PFSK-1 (cell line): ENCODE results near the gene DDX39A.

ENCODE experiments used
- FOXP2 ChIP-seq: optimal IDR thresholded peaks from 2 replicates; pipeline ENCODE3; 2011; ENCODE audit warnings: borderline replicate concordance, control low read depth, inconsistent platforms; ENCODE audit not compliant: insufficient read depth; ENCODE audit errors: extremely low read length, extremely low read depth
- POLR2AphosphoS5 ChIP-seq: IDR thresholded peaks from 2 replicates; pipeline ENCODE4 v1.6.1; 2012; ENCODE audit warnings: low read depth, mild to moderate bottlenecking, control low read depth, low read length, moderate library complexity
- SIN3A ChIP-seq: IDR thresholded peaks from 2 replicates; pipeline ENCODE4 v1.6.1; 2012; ENCODE audit warnings: mild to moderate bottlenecking, low read length, moderate library complexity, borderline replicate concordance; ENCODE audit not compliant: insufficient read depth
- TAF1 ChIP-seq: IDR thresholded peaks from 2 replicates; pipeline ENCODE4 v1.6.1; 2012; ENCODE audit warnings: low read length, control low read depth, borderline replicate concordance; ENCODE audit not compliant: insufficient read depth
- TF ChIP-seq, protein P1 (sequence below), 2 experiments: IDR thresholded peaks; 2 replicates each; pipeline versions ENCODE4 v1.6.1 to v1.8.0; 2011 to 2012; ENCODE audit warnings: low read depth in 2 of 2, low read length in 2 of 2, control low read depth in 1 of 2, inconsistent platforms in 1 of 2, mild to moderate bottlenecking in 1 of 2, moderate library complexity in 1 of 2; ENCODE audit not compliant: insufficient read depth in 1 of 2

DNA sequence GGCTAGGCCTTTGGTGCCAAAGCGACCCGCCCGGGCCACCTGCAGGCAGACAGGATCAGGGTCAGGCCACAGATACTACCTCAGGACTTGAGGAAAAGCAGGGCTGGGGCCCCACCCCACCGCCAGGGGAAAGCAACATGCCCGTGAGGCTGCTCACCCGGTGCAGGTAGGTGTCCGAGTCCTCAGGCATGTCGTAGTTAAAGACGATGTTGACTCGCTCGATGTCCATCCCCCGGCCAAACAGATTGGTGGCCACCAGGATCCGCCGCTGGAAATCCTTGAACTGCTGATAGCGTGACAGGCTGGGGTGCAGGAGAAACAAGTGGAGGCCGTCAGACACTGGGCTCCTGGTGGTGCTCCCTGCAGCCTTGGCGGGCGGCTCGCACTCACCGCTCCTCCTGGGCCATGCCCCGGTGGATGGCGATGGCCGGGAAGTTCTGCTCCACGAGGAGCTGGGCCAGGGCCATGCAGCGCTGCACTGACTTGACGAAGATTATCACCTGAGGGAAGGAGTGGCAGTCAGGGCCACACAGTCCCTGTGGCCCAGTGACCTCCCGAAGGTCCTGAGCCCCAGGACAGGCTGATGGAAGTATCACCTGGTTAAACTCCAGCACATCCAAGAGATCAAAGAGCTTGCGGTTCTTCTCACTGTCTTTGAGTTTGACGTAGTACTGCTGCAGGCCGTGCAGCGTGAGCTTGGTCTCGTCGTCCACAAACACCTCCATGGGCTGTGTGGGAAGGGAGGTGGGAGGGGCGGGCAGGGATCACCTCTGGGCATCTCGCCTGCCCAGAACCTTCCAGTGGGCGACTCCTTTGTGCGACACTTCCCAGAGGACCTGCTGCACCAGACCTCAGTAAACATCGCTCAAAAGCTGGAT lies 9.8 kb downstream of the DDX39A start:
- TF ChIP-seq, protein P1, sequence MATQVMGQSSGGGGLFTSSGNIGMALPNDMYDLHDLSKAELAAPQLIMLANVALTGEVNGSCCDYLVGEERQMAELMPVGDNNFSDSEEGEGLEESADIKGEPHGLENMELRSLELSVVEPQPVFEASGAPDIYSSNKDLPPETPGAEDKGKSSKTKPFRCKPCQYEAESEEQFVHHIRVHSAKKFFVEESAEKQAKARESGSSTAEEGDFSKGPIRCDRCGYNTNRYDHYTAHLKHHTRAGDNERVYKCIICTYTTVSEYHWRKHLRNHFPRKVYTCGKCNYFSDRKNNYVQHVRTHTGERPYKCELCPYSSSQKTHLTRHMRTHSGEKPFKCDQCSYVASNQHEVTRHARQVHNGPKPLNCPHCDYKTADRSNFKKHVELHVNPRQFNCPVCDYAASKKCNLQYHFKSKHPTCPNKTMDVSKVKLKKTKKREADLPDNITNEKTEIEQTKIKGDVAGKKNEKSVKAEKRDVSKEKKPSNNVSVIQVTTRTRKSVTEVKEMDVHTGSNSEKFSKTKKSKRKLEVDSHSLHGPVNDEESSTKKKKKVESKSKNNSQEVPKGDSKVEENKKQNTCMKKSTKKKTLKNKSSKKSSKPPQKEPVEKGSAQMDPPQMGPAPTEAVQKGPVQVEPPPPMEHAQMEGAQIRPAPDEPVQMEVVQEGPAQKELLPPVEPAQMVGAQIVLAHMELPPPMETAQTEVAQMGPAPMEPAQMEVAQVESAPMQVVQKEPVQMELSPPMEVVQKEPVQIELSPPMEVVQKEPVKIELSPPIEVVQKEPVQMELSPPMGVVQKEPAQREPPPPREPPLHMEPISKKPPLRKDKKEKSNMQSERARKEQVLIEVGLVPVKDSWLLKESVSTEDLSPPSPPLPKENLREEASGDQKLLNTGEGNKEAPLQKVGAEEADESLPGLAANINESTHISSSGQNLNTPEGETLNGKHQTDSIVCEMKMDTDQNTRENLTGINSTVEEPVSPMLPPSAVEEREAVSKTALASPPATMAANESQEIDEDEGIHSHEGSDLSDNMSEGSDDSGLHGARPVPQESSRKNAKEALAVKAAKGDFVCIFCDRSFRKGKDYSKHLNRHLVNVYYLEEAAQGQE (IDR thresholded peaks at IDR 0.05; ENCODE audit: insufficient read depth in 1 of 2, low read depth in 2 of 2, low read length in 2 of 2), result no peak
- TF ChIP-seq TAF1 (no peak), POLR2AphosphoS5 (no peak), SIN3A (no peak), FOXP2 (no peak)
